ENCODE data around the gene CTIF. TPM values are rescaled to one million over a fixed set of nuclear protein-coding genes. Genes with fewer than 3 reads are reported as not detected.

The CTIF gene
- total RNA-seq, 4 donors from 2014 or later, result 72.2 to 137 (median 86.5) TPM

DNA sequence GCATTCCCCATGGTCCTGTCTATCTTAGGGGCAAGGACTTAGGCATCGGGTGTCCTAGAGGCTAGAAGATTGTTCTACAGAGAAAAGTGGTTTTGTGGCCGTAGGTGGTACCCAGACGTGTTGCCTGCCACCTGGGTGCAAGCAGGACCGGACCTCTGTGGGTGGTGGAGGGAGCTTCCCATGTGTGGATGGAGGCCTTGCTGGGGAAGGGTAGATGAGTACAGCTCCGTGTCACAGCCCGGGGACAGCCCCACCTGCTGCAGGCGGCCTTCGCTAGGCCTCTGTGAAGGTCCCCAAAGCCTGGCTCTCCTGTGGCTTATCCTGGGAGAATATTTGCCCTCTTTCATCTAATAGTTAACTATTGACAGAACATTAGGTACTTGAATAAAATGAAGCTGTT, 25.3 kb downstream of the CTIF start:
- 71 to 90% methylated on average over 6 to 8 of the region's 8 CpGs for WGBS, 2 donors
- DNase-seq (ENCODE audit: low spot score in 2 of 2), result no peak
- no peak overlapping the region for H3K4me3 ChIP-seq
- peaks cover 0 to 7% (median 0%) of the 10 kb centered on the region in 4 donors for H3K9me3 ChIP-seq
- H3K4me1 ChIP-seq, result peaks cover 0 to 23% (median 0%) of the 10 kb centered on the region in 4 donors
- peaks cover 0 to 11% (median 0%) of the 10 kb centered on the region in 3 donors for H3K36me3 ChIP-seq
- H3K27me3 ChIP-seq, result no peaks in the 10 kb centered on the region
- TF ChIP-seq EP300 (IDR thresholded peaks at IDR 0.05), result no peak
- TF ChIP-seq POLR2A (IDR thresholded peaks at IDR 0.05), result no peak
- TF ChIP-seq, protein P1, sequence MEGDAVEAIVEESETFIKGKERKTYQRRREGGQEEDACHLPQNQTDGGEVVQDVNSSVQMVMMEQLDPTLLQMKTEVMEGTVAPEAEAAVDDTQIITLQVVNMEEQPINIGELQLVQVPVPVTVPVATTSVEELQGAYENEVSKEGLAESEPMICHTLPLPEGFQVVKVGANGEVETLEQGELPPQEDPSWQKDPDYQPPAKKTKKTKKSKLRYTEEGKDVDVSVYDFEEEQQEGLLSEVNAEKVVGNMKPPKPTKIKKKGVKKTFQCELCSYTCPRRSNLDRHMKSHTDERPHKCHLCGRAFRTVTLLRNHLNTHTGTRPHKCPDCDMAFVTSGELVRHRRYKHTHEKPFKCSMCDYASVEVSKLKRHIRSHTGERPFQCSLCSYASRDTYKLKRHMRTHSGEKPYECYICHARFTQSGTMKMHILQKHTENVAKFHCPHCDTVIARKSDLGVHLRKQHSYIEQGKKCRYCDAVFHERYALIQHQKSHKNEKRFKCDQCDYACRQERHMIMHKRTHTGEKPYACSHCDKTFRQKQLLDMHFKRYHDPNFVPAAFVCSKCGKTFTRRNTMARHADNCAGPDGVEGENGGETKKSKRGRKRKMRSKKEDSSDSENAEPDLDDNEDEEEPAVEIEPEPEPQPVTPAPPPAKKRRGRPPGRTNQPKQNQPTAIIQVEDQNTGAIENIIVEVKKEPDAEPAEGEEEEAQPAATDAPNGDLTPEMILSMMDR (IDR thresholded peaks at IDR 0.05), result no peak
- H3K27ac ChIP-seq, result no peak overlapping the region

DNA sequence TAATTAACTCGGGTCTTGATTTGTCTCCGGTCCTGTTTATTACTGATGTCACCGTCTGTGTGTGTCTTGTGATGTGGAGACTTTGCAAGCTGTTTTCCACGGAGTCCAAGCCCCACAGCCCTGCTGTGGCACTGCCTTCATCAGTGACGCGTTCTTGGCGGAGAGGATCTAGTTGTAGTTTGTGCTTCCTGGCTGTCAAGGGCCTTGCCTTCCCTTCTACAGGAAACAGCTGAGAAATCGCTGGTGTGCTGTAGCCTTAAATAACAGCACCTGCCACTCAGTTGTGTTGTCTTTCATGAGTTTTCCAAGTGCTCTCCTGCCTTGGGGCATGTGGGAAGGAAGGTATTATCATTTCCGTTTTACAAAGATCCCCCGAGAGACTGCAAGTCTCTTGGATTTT, 26.3 kb downstream of the CTIF start:
- H3K27ac ChIP-seq, result no peak overlapping the region

DNA sequence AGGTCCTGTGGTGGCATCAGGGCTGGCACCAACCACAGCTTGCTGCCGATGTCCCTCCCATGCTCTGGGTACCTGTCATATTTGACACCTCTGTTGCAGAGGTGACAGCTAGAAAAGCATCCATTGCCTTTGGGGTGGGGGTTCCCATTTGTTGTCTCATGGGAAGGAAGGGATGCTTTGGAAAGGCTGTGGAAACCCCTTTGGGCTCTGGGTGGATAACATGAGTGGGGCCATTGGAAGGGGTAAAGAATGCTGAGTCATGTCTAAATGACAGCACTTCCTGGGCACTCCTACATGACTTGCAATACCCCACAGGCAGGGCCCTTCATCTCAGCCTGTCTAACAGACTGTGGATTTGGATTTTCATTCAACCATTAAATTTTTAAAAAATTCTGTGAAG, 27.8 kb downstream of the CTIF start:
- H3K27ac ChIP-seq, result no peak overlapping the region
- TF ChIP-seq, protein P1 (IDR thresholded peaks at IDR 0.05), result no peak
- TF ChIP-seq EP300 (IDR thresholded peaks at IDR 0.05) (no peak), POLR2A (IDR thresholded peaks at IDR 0.05) (no peak)
- no peaks in the 10 kb centered on the region for H3K36me3 ChIP-seq
- no peak overlapping the region for H3K4me3 ChIP-seq
- H3K9me3 ChIP-seq, result no peaks in the 10 kb centered on the region
- peaks cover 0 to 24% (median 0%) of the 10 kb centered on the region in 4 donors for H3K4me1 ChIP-seq
- H3K27me3 ChIP-seq, result no peaks in the 10 kb centered on the region
- no peak for DNase-seq (ENCODE audit: low spot score in 2 of 2)
- WGBS, 2 donors, result 92 to 100% methylated on average over 1 of the region's 1 CpG

More for the DNA sequence above, 26.3 kb downstream of the CTIF start:
- no peak overlapping the region for H3K4me3 ChIP-seq
- TF ChIP-seq POLR2A (IDR thresholded peaks at IDR 0.05), result no peak
- TF ChIP-seq EP300 (IDR thresholded peaks at IDR 0.05), result no peak
- TF ChIP-seq, protein P1 (IDR thresholded peaks at IDR 0.05), result no peak
- no peaks in the 10 kb centered on the region for H3K9me3 ChIP-seq
- H3K4me1 ChIP-seq, result peaks cover 0 to 23% (median 0%) of the 10 kb centered on the region in 4 donors
- H3K36me3 ChIP-seq, result peaks cover 0 to 3% (median 0%) of the 10 kb centered on the region in 3 donors
- WGBS, 2 donors, result 71 to 76% methylated on average over 10 of the region's 10 CpGs
- DNase-seq (ENCODE audit: low spot score in 2 of 2), result no peak
- H3K27me3 ChIP-seq, result no peaks in the 10 kb centered on the region

DNA sequence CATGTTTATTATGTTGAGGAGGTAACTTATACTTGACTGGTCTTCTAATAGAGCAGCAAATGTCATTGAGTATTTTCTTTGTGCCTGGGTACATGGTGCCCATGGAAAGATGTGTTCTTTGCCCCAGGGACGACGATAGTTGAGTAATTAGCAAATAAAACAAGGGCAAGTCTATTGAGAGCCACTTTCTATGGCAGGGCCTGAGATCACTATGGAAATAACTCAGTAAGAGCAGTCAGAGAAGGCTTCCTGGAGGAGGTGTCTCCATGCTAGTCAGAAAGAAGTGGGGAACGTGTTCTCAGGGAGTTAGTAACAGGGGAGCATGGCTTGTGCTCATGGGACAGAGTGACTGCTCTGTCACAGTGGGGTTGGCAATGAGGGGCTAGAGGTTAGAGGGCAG, 28.6 kb downstream of the CTIF start:
- Histone ChIP-seq H3K27ac (no peak overlapping the region), H3K27me3 (no peaks in the 10 kb centered on the region), H3K9me3 (no peaks in the 10 kb centered on the region), H3K36me3 (no peaks in the 10 kb centered on the region), H3K4me1 (peaks cover 0 to 24% (median 0%) of the 10 kb centered on the region in 4 donors), H3K4me3 (no peak overlapping the region)
- no peak for DNase-seq (ENCODE audit: low spot score in 2 of 2)
- 84 to 90% methylated on average over 3 of the region's 3 CpGs for WGBS, 2 donors
- TF ChIP-seq EP300 (IDR thresholded peaks at IDR 0.05), result no peak
- TF ChIP-seq POLR2A (IDR thresholded peaks at IDR 0.05), result no peak
- TF ChIP-seq, protein P1 (IDR thresholded peaks at IDR 0.05), result no peak

DNA sequence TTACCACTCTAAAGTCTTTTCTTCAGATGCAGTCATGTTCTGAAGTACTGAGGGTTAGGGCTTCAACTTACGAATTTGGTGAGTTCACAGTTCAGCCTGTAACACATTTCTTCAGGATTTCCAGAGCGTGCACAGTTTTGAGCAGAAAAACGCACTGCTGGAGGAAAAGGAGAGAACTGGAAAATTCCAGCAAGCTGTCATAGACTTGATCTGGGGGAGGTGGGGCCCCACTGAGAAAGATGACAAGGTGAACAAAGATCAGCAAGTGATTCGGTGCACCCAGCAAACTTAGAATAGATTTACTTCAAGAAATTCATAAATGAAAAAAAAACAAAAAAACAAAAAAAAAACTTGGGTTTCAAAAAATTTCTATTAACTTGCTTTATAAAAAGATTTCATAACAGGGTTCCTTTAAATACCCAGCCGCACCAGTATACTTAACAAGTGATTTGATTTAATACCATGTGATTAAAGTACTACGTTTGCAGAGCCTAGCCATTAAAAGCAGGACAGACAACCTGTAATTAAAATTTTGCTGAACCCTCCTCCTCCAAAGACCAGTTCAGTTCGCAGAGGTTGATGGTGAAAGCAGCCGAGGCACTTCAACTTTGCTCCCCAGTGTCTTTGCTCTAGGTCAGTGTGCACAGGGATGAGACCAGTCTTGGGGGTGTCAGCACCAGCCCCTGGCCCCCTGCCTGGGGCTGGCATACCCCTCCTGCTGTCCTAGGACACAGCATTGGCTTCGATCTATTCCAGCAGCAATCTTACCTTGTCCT, 30.5 kb downstream of the CTIF start:
- Histone ChIP-seq H3K9me3 (no peaks in the 10 kb centered on the region), H3K27ac (no peak overlapping the region), H3K27me3 (no peaks in the 10 kb centered on the region), H3K36me3 (no peaks in the 10 kb centered on the region), H3K4me1 (peaks cover 0 to 20% (median 0%) of the 10 kb centered on the region in 4 donors), H3K4me3 (no peak overlapping the region)
- TF ChIP-seq POLR2A (IDR thresholded peaks at IDR 0.05) (no peak), EP300 (IDR thresholded peaks at IDR 0.05) (no peak)
- TF ChIP-seq, protein P1 (IDR thresholded peaks at IDR 0.05), result no peak
- DNase-seq (ENCODE audit: low spot score in 2 of 2), result no peak
- WGBS, 2 donors, result 89 to 91% methylated on average over 9 of the region's 9 CpGs
